Stimulated activated naive CD8-positive, alpha-beta T cell treated with anti-CD3 and anti-CD28 coated beads, Interleukin-15, Interleukin-2, amounts not matched to agents 100 ng/mL and 50 ng/mL, for 24 hours (primary cell): ENCODE results near the gene TECPR2.

Experiments
- H3K27ac Mint-ChIP-seq: one replicate; pipeline ENCODE4 v1.8.0; 2021; ENCODE audit warnings: mild to moderate bottlenecking, mixed read lengths
- H3K27me3 Mint-ChIP-seq: one replicate; pipeline ENCODE4 v1.8.0; 2021; ENCODE audit warnings: mixed read lengths
- H3K36me3 Mint-ChIP-seq: one replicate; pipeline ENCODE4 v1.8.0; 2021; ENCODE audit warnings: low read depth, mixed read lengths
- H3K4me1 Mint-ChIP-seq: one replicate; pipeline ENCODE4 v1.8.0; 2021; ENCODE audit warnings: low read depth, mixed read lengths
- H3K4me3 Mint-ChIP-seq: one replicate; pipeline ENCODE4 v1.8.0; 2021; ENCODE audit warnings: mild to moderate bottlenecking, mixed read lengths
- H3K9me3 Mint-ChIP-seq: one replicate; pipeline ENCODE4 v1.8.0; 2021; ENCODE audit warnings: mixed read lengths

TECPR2 gene

DNA sequence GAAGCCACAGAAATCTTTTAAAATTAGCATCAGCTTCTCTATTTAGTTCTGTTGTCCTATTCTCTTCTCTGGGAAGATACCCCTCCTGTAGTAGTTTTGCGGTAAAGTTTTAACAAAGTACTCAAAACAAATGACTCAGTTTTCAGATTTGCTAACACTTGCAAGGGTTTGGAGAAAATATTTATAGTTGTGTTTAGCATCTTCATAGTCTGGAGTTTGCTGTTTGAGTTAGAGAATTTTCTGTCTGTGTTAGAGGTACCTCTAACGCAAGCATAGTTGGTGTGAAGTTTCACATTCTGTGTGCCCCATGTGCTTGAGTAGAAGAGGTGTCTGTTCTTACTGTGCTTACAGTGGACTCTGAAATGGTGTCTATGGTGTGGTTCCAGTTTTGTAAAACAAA is 110.8 kb downstream of the TECPR2 start:
- Mint-ChIP-seq H3K27me3 (no peaks in the 10 kb centered on the region), H3K9me3 (no peaks in the 10 kb centered on the region), H3K27ac (no peak overlapping the region), H3K4me1 (no peaks in the 10 kb centered on the region), H3K4me3 (no peak overlapping the region), H3K36me3 (peaks cover 10% of the 10 kb centered on the region)

DNA sequence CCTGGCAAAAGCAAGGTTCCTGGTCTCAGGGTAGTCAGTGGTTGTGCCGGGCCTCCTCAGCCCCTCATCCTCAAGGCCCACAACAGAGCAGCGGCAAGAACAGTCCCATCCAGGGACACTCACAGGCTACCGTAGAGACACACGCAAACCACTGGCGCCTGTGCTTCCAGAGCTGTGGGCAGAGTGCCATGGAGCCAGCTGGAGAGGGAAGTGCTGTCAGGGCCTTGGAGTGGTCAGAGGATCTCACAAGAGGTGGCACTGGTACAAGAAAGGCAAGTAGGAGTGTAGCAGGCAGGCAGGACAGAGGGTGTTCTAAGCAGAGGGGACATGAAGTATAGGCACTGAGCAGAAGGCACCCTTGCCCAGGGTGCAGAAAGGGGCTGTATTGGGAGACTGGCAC is 112.2 kb downstream of the TECPR2 start:
- H3K4me3 Mint-ChIP-seq: no peak overlapping the region
- no peaks in the 10 kb centered on the region for H3K27me3 Mint-ChIP-seq
- H3K4me1 Mint-ChIP-seq: no peaks in the 10 kb centered on the region
- no peaks in the 10 kb centered on the region for H3K9me3 Mint-ChIP-seq
- no peak overlapping the region for H3K27ac Mint-ChIP-seq
- H3K36me3 Mint-ChIP-seq: no peaks in the 10 kb centered on the region

DNA sequence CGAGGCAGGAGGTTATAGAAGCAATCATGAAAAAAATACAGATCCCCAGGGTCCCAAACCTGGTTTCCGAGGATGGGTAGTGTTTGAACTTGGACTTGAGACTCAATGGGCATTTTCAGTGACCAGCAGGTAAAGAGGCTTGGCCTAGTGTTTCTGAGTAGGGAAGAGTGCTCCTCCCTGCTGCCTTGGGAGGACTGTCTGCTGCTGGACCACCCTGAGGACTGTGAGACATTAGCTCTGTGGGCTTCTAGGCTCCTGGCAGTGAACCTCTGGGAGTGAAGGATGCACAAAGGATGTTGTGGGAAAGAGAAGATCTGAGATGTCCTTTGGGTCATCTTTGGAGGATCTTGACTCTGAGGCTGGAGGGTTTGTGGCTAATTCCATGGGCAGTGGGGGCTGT is 116.4 kb downstream of the TECPR2 start:
- H3K27ac Mint-ChIP-seq: no peak overlapping the region
- no peak overlapping the region for H3K4me3 Mint-ChIP-seq

DNA sequence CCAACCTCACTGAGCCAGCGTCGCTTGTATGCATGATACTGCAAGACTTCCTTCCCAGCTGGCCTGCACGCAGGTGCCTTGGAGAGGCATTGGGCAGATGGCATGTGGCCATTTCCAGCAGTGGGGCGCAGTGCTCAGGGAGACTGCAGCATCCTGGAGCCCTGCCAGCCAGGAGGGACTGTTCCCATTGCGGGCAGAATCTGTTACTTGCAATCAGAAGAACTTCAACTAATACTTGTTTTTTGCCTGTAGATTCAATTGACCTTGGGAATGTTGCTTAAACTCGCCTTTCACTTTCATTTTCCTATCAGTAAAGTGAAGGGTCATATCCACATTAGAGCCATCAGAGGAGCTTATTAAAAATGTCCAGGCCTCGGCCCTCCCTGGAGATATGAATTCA is 117.0 kb downstream of the TECPR2 start:
- Mint-ChIP-seq H3K27ac (no peak overlapping the region), H3K27me3 (no peaks in the 10 kb centered on the region), H3K4me3 (no peak overlapping the region), H3K9me3 (peaks cover 5% of the 10 kb centered on the region), H3K4me1 (no peaks in the 10 kb centered on the region), H3K36me3 (peaks cover 5% of the 10 kb centered on the region)

More for the DNA sequence above, 116.4 kb downstream of the TECPR2 start:
- H3K27me3 Mint-ChIP-seq: no peaks in the 10 kb centered on the region
- no peaks in the 10 kb centered on the region for H3K4me1 Mint-ChIP-seq
- peaks cover 5% of the 10 kb centered on the region for H3K36me3 Mint-ChIP-seq
- H3K9me3 Mint-ChIP-seq: peaks cover 5% of the 10 kb centered on the region

GRCh38 chr14:102481371-102481770 is 118.6 kb downstream of the TECPR2 start:
- Mint-ChIP-seq H3K27me3 (no peaks in the 10 kb centered on the region), H3K4me3 (no peak overlapping the region), H3K27ac (no peak overlapping the region), H3K9me3 (peaks cover 5% of the 10 kb centered on the region), H3K4me1 (no peaks in the 10 kb centered on the region), H3K36me3 (peaks cover 7% of the 10 kb centered on the region)

- H3K4me1 Mint-ChIP-seq: no peaks in the 10 kb centered on the region
- H3K9me3 Mint-ChIP-seq: peaks cover 5% of the 10 kb centered on the region
- H3K27ac Mint-ChIP-seq: no peak overlapping the region
- no peak overlapping the region for H3K4me3 Mint-ChIP-seq
- peaks cover 11% of the 10 kb centered on the region for H3K36me3 Mint-ChIP-seq
- H3K27me3 Mint-ChIP-seq: no peaks in the 10 kb centered on the region
Measured at GRCh38 chr14:102481791-102482238, 119.1 kb downstream of the TECPR2 start.

GRCh38 chr14:102484316-102484715 is 121.6 kb downstream of the TECPR2 start:
- Mint-ChIP-seq H3K9me3 (peaks cover 5% of the 10 kb centered on the region), H3K27ac (no peak overlapping the region), H3K36me3 (peaks cover 11% of the 10 kb centered on the region), H3K27me3 (no peaks in the 10 kb centered on the region), H3K4me1 (no peaks in the 10 kb centered on the region), H3K4me3 (no peak overlapping the region)

DNA sequence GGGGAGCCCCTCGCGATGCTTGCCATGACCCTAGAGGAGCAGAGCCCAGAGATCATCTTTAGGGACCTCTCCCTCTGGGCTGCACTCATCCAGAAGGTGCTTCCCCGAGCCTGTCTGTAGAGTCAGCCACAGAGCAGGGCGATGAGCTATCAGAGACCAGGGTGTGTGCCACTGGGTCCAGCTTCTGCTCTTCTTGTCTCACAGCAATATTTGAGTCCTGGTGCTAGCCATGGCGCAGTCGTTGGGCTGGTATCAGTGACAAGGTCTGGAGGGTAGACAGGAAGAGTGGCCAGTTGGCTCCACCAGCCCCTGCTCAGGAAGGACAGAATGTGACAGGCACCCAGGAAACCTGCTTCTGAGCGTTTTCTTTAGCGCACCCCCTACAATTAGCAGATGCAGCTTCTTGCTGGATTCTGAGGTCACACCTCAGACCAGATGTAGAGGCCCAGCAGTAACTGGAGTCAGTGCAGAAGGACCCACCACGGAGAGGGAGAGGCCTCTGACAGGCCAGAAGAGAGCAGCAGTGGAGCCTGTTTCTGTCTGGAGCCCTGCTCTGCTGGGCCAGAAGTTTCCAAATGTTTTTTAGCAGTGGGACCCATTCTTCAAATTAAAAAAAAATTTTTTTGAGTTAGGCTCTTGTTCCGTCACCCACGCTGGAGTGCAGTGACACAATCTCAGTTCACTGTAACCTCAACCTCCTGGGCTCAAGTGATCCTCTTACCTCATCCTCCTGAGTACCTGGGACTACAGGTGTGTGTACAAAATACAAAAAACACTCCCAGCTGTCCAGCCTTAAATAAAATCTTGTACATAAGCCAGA is 123.2 kb downstream of the TECPR2 start:
- H3K27ac Mint-ChIP-seq: no peak overlapping the region
- H3K9me3 Mint-ChIP-seq: peaks cover 5% of the 10 kb centered on the region
- H3K4me3 Mint-ChIP-seq: no peak overlapping the region
- H3K27me3 Mint-ChIP-seq: no peaks in the 10 kb centered on the region
- peaks cover 11% of the 10 kb centered on the region for H3K36me3 Mint-ChIP-seq
- H3K4me1 Mint-ChIP-seq: no peaks in the 10 kb centered on the region

DNA sequence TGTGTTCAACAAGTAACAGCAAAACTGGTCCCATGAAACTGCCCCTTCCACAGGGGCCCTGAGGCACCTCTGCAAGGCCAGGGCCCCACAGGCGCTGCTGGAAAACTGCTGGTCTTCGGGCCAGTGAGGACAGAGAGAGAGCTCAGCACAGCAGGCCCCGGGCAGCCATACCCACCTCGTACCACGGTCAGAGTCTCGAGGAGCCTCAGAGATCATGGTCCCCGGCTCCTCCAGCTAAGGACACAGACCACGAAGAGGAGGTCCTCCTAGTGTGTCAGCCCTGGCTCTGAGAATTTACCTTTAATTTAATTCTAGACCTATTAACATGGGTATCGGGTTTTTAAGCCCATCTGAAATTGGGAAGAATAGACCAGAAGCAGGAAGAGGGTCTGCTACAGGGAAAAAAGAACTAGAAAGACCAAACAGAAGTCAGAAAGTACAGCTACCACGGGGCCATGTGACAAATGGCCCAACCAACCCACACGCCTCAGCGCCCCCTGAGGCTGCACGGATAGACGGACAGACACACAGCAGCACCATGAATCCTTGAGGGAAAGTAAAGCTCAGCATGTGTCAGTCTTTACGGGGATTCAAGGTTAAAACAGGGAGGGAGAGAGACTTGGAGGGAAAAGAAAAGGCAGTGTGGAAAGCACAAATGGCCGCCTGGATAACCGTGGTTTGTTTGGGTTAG is 123.9 kb downstream of the TECPR2 start:
- H3K4me3 Mint-ChIP-seq: no peak overlapping the region
- H3K36me3 Mint-ChIP-seq: peaks cover 11% of the 10 kb centered on the region
- no peaks in the 10 kb centered on the region for H3K27me3 Mint-ChIP-seq
- no peaks in the 10 kb centered on the region for H3K4me1 Mint-ChIP-seq
- no peak overlapping the region for H3K27ac Mint-ChIP-seq
- H3K9me3 Mint-ChIP-seq: peaks cover 5% of the 10 kb centered on the region

DNA sequence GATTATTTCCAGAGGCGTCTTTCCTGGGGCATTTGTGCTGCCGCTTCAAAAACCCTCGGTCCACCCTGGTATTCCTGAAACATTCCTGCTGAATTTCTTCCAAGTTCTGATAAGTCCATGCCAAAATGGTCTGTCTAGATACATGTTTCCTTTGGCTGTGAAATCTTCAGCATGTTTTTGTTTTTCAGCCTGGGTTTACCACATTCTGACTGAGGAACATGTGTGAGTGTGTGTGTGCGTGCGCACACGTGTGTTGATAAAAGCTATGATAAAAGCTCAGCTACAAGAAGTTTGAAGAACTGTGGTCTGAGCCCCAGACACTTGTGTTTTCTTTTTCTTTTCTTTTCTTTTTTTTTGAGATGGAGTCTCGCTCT is 124.5 kb downstream of the TECPR2 start:
- H3K9me3 Mint-ChIP-seq: peaks cover 4% of the 10 kb centered on the region
- H3K4me1 Mint-ChIP-seq: no peaks in the 10 kb centered on the region
- H3K4me3 Mint-ChIP-seq: no peak overlapping the region
- H3K36me3 Mint-ChIP-seq: peaks cover 10% of the 10 kb centered on the region
- no peak overlapping the region for H3K27ac Mint-ChIP-seq
- no peaks in the 10 kb centered on the region for H3K27me3 Mint-ChIP-seq

- Mint-ChIP-seq H3K27me3 (no peaks in the 10 kb centered on the region), H3K27ac (no peak overlapping the region)
Measured at GRCh38 chr14:102490456-102490855, 127.7 kb downstream of the TECPR2 start.

DNA sequence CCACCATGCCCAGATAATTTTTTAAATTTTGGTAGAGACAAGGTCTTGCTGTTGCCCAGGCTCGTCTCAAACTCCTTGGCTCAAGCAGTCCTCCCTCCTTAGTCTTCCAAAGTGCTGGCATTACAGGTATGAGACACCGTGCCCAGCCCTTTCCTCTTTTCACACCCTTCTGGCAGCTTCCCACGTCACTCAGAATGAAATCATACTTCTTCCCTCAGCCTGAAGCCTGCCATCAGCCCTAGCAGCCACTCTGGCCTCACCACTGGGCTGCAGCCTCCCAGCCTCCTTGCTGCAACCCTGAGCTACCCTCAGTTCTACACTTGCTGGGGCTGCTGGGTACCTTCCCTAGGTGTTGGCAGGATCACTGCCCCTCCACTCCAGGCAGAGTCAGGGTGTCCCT is 128.6 kb downstream of the TECPR2 start:
- H3K27ac Mint-ChIP-seq: no peak overlapping the region
- H3K4me1 Mint-ChIP-seq: no peaks in the 10 kb centered on the region

More at GRCh38 chr14:102490456-102490855, 127.7 kb downstream of the TECPR2 start:
- no peak overlapping the region for H3K4me3 Mint-ChIP-seq
- H3K4me1 Mint-ChIP-seq: no peaks in the 10 kb centered on the region
- no peaks in the 10 kb centered on the region for H3K9me3 Mint-ChIP-seq
- H3K36me3 Mint-ChIP-seq: peaks cover 6% of the 10 kb centered on the region

GRCh38 chr14:102491786-102492530 is 129.2 kb downstream of the TECPR2 start:
- H3K27me3 Mint-ChIP-seq: no peaks in the 10 kb centered on the region
- H3K4me1 Mint-ChIP-seq: no peaks in the 10 kb centered on the region
- no peak overlapping the region for H3K27ac Mint-ChIP-seq

More for the DNA sequence above, 128.6 kb downstream of the TECPR2 start:
- H3K4me3 Mint-ChIP-seq: no peak overlapping the region
- H3K27me3 Mint-ChIP-seq: no peaks in the 10 kb centered on the region
- no peaks in the 10 kb centered on the region for H3K9me3 Mint-ChIP-seq
- H3K36me3 Mint-ChIP-seq: peaks cover 4% of the 10 kb centered on the region

GRCh38 chr14:102492531-102492910 is 129.8 kb downstream of the TECPR2 start:
- Mint-ChIP-seq H3K36me3 (no peaks in the 10 kb centered on the region), H3K9me3 (no peaks in the 10 kb centered on the region), H3K27ac (no peak overlapping the region), H3K27me3 (no peaks in the 10 kb centered on the region), H3K4me3 (no peak overlapping the region), H3K4me1 (no peaks in the 10 kb centered on the region)

More at GRCh38 chr14:102491786-102492530, 129.2 kb downstream of the TECPR2 start:
- Mint-ChIP-seq H3K4me3 (no peak overlapping the region), H3K9me3 (no peaks in the 10 kb centered on the region), H3K36me3 (no peaks in the 10 kb centered on the region)

GRCh38 chr14:102493096-102493495 is 130.4 kb downstream of the TECPR2 start:
- H3K4me3 Mint-ChIP-seq: no peak overlapping the region
- no peaks in the 10 kb centered on the region for H3K4me1 Mint-ChIP-seq
- H3K27me3 Mint-ChIP-seq: no peaks in the 10 kb centered on the region
- H3K27ac Mint-ChIP-seq: no peak overlapping the region
- no peaks in the 10 kb centered on the region for H3K36me3 Mint-ChIP-seq
- H3K9me3 Mint-ChIP-seq: no peaks in the 10 kb centered on the region
